GM21381 (cell line): ENCODE measurements around the gene CCL17.
A peak's percentile ranks its signal among the peaks of the same experiment; 100 is the strongest.
"Not testable (repeated sequence)": the region's sequence is repeated elsewhere in the genome, so short reads cannot be mapped to it uniquely, and the experiment has no call there.

Experiments
- ATAC-seq: cut with Tn5 transposase; IDR thresholded peaks from one replicate; pipeline ENCODE4 v1.9.1; 2021; ENCODE audit warnings: mild to moderate bottlenecking, moderate library complexity; ENCODE audit not compliant: unreplicated experiment

CCL17 gene

DNA sequence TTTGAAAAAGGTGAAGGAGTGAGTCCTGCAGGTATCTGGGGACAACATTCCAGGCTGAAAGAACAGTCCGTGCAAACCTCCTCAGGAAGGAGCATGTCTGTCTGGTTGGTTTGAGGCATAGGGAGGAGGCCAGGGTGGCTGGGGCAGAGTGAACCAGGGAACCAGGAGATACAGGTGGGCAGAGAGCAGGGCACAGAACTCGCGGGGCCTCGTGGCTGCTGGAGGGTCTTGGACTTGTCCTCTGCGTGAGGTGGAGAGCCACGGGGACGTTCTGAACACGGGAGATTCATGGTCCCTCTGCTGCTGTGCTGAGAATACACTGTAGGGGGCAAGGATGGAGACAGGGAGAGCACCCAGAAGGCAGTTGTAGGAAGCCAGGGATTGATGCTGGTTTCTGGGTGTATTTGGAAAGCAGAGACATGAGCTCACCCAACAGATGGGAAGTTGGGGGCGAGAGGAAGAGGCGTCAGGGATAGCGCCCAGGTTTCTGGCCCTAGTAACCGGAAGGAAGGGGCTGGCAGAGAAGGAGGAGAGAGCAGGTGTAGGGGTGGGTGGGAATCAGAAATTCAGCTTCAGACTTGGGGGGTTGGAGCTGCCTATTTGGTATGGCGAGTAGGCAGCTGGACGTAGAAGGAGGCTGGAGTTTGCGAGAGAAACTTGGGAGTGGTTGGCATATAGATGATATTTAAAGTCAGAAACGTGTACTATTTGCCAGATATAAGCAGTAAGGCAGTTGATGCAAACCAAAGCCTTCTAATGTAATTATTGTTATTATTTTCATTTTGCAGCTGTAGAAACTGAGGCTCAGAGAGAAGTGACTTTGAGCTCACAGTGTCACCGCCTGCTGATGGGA is at the start of gene CCL17:
CCL17 (plus strand) TSS at position 803 of the 853 bp plus-strand sequence. CDS start 9,166 bp downstream, outside the sequence.
- ATAC-seq = no peak

DNA sequence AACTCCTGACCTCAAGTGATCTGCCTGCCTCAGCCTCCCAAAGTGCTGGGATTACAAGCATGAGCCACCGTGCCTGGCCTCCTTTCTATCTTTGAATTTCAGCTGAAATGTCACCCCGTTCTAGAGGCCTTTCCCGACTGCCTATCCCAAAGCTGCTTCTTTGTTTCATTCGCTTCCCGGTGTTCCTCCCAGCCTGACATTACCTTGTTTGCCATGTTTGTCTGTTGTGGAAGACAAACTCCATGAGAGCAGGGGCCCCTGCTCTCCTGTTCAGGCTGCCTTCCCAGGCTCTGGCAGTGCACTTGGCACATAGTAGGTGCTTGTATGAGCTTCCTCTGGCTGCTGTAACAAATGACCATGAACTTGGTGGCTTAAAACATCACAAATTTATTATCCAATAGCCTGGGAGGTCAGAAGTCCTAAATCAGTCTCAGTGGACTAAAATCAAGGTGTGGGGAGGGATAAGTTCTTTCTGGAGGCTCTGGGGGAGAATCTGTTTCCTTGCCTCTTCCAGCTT is 48.6 kb upstream of the CCL17 start:
- no peak for ATAC-seq

DNA sequence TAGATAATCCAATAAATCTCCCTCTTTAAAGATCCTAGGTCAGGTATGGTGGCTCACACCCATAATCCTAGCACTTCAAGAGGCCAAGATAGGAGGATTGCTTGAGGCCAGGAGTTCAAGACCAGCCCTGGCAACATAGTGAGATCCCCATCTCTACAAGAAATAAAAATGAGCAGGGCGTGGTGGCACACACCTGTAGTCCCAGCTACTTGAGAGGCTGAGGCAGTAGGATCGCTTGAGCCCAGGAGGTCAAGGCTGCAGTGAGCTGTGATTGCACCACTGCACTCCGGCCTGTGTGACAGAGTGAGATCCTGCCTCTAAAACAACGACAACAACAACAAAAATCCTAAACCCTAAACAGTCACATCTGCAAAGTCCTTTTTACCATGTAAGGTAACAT is 48.0 kb upstream of the CCL17 start:
- ATAC-seq = no peak

GRCh38 chr16:57357330-57358085 is 47.1 kb upstream of the CCL17 start:
- ATAC-seq = no peak

- no peak for ATAC-seq
Observed at GRCh38 chr16:57358086-57358420, 46.5 kb upstream of the CCL17 start.

DNA sequence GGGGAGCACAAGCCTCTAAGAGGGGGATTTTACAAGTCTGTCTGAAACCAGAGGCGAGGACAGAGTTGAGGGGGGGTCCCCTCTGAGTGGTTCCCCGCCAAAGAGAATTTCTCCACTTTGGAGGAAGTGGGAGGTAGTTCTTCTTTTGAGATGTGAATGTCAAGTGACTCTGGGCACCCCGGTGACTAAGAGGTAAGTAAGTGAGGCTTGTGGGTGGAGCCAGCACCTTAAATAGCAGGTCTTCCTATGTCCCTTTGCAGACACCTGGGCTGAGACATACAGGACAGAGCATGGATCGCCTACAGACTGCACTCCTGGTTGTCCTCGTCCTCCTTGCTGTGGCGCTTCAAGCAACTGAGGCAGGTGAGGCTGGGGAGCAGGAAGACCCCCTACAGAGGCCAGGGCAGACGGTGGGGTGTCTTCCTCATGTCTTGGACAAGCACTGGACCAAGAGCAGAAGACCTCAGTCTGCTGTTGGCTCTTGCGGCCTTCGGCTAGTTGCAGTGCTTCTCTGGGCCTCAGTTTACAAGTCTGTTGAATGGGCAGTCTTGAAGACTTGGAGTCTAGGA is 46.0 kb upstream of the CCL17 start, which contains the start of gene CCL22:
CCL22 (plus strand) TSS at position 257 of the 569 bp plus-strand sequence; CDS start at position 291, 34 bp downstream.
- peak; percentile 49 for ATAC-seq

DNA sequence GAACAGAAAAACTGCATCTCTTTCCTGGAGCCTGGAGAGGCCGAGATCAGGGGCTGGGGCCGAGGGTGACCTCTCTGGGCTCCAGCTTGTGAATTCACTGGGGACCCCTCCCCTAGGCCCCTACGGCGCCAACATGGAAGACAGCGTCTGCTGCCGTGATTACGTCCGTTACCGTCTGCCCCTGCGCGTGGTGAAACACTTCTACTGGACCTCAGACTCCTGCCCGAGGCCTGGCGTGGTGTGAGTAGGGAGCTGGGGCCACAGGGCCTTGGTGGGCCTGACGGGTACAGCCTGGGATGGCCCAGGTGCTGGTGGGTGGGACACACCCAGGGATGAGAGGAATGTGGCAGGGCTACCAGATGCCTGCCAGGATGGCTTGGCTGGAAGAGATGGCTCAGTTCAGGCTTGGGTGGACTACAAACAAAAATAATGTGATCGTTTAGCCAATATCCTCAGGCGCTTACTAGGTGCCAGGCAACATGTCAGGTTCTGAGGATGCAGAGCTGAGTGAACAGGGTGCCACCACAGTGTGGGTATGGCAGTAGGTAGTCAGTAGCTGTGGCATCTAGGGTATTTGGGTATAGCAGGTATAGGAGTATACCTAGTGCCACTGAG is 44.1 kb upstream of the CCL17 start:
- no peak for ATAC-seq

- no peak for ATAC-seq
Observed at GRCh38 chr16:57361404-57361803, 43.2 kb upstream of the CCL17 start.

DNA sequence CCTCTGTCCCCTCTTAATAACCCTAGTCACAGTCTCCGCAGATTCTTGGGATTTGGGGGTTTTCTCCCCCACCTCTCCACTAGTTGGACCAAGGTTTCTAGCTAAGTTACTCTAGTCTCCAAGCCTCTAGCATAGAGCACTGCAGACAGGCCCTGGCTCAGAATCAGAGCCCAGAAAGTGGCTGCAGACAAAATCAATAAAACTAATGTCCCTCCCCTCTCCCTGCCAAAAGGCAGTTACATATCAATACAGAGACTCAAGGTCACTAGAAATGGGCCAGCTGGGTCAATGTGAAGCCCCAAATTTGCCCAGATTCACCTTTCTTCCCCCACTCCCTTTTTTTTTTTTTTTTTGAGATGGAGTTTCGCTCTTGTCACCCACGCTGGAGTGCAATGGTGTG is 40.4 kb upstream of the CCL17 start:
- no peak for ATAC-seq

DNA sequence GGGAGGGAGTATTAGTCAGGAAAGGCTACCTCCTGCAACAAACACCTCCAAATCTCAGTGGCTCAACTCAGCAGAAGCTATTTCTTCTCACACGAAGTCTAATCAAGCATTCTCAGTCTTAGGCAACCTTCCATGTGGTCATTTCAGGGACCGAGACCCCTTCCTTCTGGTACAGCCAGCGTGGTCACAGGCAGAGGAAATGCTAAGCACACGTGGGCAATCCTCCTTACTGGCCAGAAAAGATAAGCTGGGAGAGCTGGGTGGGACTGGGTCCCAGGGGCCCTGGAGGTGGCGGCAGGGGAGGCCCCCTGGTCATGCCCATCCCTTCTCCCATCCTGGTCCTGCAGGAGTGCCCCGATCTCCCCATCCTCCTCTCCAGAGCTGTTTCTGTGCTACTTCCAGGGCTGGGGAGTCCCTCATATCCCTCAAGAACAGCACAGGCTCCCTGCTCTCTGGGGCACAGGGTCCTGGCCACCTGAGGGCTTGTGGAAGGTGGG is 38.0 kb upstream of the CCL17 start:
- no peak for ATAC-seq

GRCh38 chr16:57367116-57367752 is 37.3 kb upstream of the CCL17 start:
- no peak for ATAC-seq

DNA sequence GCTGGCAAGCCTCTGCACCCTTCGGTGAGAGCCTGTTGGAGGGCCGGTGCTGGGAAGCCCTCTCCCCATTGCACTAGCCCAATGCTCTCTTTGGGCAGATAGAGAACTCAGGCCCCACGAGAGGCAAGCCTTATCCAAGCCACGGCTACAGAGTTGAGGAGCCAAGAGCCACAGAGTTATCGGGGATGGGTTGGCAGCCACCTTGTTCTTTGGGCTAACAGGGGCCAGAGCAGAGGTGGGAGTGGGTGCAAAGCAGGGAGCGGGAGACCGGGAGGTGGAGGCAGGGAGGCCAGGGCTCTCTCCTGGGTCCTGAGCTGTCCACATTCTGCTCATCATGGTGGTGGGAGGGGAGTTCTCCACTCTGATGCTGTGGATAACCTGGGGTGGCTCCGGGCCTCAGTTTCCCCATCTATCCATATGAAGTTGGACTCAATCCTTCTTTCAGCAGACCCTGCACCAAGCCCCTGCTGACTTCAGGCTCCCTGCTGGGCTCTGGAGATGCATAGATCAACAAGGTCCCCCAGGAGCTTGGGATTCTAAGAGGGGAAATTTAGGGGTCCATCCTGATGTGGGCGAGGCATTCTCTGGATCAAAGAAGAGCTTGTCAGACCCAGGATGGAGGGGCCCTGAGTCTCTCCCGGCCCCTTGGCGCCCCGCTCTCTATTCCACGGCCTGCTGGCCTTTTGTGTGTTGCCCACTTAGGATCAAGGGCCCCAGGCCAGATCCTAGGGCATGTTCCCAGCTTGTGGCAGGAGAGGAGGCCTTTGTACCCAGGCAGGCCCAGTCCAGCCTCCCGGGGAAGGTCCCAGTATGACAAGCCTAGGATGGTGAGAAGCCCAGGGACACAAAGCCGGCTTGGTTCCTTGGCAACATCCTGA is 32.8 kb upstream of the CCL17 start:
- no peak for ATAC-seq

DNA sequence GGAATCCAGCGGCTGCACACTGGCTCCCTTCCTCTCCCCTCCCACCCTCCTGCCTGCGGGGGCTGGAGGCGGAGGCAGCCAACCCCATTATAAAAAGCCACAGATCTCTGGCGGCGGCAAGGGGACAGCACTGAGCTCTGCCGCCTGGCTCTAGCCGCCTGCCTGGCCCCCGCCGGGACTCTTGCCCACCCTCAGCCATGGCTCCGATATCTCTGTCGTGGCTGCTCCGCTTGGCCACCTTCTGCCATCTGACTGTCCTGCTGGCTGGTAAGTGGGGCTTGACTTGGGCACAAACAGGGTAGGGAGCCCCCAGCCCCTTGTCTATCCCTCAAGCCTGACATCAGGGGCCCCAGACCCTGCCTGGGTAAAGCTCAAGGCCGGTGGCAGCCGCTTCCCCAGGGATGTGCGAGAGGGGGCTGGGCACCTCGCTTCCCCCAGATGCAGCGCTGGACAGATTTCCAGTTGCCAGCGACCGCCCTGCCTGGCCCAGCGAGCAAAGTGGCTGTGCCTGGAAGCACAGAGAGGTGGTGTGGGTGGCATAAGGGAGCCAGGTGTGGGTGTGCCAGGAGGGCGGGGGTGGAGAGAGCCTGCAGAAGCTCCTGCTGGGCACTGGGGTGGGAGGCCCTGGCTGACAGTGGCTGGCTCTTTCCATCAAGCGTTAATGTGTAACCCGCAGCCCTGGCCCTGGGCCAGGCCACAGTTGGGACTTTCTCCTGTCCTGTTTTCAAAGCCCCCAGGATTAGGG is 32.0 kb upstream of the CCL17 start, which contains the start of gene CX3CL1:
CX3CL1 (plus strand) TSS at position 119 of the 745 bp plus-strand sequence; CDS start at position 198, 79 bp downstream.
- no peak for ATAC-seq

DNA sequence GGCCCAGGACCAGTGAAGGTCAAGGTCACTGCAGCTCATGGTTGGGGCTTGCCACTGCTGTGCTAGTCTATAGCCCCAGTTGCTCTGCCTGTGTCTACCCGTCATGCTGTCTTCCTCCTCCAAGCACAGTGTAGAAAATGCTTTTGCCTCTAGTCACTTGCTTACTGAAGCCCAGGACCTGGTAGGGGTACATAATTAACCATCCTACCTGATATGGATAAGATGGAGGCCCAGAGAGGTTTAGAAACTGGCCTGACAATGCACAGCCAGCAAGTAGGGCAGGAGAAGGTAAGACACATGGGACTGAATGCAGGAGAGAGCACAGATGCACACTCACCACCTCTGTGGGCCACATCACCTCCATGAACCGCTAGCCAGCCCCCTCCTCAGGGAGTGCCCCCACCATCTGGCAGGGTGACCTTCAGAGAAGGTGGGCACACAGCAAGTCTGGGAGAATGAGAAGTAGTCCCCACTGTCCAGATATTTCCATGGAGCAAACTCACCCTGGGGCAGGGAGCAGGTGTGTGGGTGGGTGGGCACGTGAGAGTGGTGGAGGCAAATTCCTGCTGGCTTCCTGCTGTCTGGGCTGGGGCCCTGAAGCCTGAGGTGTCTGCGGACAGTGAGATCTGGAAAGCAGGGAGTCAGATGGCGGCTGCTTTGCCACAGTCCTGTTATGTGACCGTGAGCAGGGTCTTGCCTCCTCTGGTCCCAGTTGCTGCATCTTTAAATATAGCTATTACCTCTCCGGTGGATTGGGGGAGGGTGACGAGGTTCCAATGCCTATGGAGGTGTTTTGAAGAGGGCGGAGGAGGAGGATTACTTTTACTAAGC is 31.2 kb upstream of the CCL17 start:
- no peak for ATAC-seq

DNA sequence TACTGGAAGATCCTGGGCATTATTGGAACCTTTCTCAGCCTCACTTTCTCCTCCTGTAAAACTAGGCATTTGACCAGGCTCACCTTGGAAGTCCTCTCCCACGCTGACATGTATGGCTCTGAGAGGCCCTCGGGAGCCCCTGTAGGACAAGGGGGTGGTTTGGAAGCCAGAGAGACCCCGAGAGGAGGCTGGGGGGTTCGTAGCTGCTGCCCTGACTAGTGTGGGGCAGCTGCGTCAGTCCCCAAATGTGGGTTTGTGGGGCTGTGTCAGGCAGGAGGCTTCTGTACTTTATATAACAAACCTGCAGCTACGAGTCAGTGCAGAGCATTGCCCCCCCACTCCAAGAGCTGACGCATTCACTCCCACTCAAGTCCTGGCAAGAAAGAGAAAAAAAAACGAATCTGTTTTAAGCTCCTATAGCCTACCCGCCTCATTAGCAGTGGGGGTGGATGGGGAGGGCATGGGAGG is 30.5 kb upstream of the CCL17 start:
- ATAC-seq = no peak

DNA sequence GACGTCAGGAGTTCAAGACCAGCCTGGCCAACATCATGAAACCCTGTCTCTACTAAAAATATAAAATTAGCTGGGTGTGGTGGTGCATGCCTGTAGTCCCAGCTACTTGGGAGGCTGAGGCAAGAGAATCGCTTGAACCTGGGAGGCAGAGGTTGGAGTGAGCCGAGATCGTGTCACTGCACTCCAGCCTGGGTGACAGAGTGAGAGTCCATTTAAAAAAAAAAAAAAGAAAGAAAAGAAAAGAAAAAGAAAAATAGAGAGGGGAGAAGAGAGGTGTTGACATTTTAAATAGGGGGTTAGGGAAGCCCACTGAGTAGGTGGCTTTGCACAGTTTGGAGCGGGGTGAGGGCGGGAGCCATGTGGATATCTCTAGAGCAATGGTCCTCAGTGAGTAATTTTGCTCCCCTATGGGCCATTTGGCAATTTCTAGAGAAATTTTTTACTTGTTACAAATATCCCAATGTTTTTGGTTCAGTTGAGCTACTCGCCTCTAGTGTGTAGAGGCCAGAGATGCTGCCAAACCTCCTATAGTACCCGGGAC is 29.6 kb upstream of the CCL17 start:
- not testable (repeated sequence) for ATAC-seq

GRCh38 chr16:57376313-57376818 is 28.2 kb upstream of the CCL17 start:
- no peak for ATAC-seq
